Measurements from ENCODE around the gene SPSB1.

Gene SPSB1

DNA sequence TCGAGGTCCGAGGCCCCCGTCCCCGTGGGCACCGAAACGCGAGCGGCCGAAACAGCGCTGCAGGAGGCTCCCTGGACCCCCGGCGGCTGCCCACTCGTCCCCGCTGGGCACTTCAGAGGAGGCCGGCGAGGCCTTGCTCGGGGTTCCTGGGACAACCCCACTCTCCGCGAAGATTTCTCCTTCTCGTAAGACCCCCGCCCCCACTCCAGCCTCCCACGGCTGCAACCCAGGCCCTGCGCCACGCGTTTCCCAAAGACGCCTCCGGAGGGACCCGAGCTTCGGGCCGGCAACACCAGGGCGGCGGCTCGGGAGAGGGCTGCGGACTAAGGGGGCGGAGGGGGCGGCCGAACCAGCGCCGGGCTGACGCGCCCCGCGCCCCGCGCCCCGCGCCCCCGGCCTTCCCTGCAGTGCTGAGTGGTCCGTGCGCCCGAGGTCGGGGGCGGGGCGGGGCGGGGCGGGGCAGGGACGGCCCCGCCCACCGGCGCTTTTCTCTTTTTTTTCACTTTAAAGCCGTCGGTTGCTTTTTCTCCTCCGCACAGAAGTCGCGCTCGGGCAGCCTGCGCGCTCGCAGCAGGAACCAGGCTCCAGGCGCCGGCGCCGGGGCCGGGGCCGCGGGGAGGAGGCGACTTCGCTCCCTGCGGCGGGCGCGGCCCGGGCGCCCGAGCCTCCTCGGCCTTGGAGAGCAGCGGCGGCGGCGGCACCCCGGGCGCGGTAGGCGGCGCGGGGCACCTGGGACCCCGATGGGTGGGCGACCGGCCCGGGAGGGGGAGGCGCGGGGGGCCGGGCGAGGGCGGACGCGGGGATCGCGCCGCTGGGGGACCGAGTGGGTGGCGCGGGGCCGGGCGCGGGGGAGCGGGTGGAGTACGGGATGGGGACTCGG is at the start of gene SPSB1:
TSS of gene SPSB1 (plus strand) at position 534 of the 880 bp plus-strand sequence. CDS start 62,998 bp downstream, outside the sequence.
- in situ Hi-C loops (cut with MboI; ENCODE audit: low sequenced_read_pairs), result no loop called here

DNA sequence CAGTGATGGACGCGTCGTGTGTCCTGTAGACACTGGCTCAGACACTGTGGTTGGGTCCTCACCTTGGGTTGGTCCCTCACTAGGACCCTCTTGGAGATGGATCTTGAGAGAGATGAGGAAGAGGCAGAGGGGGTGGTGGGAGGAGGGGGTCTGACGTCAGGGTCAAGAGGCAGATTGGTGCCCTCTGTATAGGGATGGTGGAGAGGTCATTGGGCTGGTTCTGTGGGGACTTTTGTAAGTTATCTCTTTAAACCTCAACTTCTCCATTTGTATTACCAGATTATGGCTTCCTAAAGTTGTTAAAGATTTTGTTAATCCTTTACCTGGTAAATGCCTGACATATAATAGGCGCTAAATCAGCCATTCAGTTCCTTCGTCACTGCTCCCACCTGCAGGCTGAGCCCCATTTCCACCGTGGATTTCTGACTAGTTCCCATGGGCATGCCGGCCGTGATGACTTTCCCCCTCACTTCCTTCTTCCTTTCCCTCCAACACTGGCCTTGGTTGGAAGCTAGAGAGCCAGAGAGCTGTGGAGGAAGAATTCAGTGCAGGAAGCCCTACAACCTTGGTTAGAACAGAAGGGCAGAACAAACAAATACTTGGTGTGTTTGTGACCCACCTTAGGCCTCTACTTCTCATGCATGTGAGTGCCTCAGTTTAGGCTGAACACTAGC is 49.5 kb upstream of the SPSB1 start:
- in situ Hi-C loops (cut with MboI; ENCODE audit: low sequenced_read_pairs), result no loop called here

DNA sequence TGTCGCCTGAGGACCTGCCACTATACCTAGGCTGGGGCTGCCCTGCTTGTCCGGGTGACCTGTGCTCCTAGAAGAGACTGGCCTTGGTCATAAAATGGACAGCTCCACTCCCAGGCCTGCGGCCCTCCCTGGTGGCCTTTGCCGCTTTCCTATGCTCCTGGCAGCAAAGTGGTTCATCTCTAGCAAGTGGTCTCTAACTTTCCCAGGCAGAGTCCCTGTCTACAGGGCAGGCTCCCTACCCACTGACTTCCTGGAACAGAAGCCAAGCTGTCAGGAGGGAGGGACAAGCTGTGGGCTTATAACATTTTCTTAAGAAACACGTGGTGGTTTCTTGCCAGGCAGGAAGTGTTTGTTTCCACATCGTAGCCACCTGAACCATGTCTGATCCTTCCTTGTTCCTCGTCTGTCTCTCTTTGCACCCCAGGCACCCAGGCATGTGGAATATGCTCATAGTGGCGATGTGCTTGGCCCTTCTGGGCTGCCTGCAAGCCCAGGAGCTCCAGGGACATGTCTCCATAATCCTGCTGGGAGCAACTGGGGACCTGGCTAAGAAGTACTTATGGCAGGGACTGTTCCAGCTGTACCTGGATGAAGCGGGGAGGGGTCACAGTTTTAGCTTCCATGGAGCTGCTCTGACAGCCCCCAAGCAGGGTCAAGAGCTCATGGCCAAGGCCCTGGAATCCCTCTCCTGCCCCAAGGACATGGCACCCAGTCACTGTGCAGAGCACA is 48.0 kb upstream of the SPSB1 start:
- in situ Hi-C loops (cut with MboI; ENCODE audit: low sequenced_read_pairs), result no loop called here

- in situ Hi-C loops (cut with MboI; ENCODE audit: low sequenced_read_pairs), result no loop called here
These were observed 47.5 kb upstream of the SPSB1 start for GRCh38 chr1:9245230-9245619.

DNA sequence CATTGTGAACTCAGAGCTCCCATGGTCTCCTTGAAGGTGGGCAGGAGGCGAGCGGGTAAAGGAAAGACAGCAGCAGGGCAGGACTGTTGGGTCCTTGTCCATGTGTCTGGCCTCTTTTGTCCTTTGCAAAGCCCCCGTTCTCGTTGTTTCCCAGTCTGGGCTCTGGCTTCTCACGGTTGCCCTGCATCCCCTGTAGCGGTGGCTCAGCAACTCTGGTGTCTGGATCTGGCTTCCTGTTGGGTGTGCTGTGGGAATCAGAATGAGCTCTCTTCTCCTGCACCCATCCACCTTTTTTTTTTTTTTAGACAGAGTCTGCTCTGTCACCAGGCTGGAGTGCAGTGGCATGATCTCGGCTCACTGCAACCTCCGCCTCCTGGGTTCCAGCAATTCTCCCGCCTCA is 47.0 kb upstream of the SPSB1 start:
- in situ Hi-C loops (cut with MboI; ENCODE audit: low sequenced_read_pairs), result no loop called here

DNA sequence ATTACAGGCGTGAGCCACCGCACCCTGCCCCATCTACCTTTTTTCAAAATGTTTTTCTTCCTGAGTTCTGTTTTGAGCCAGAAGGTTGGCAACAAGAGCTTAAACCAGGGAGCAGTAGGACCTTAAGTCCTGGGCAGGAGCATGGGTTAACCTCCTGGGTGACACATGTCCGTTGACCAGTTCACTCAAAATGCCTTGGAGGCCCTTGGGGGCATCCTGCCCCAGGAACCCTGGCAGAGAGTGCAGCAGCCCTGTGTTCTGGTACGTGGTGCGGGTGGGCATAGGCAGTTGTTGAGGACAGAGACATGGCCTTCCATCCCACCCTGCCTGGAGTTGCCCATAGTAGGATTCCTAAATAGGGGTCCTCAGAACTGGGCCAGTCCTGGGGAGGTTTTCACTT is 46.5 kb upstream of the SPSB1 start:
- in situ Hi-C loops (cut with MboI; ENCODE audit: low sequenced_read_pairs), result no loop called here

DNA sequence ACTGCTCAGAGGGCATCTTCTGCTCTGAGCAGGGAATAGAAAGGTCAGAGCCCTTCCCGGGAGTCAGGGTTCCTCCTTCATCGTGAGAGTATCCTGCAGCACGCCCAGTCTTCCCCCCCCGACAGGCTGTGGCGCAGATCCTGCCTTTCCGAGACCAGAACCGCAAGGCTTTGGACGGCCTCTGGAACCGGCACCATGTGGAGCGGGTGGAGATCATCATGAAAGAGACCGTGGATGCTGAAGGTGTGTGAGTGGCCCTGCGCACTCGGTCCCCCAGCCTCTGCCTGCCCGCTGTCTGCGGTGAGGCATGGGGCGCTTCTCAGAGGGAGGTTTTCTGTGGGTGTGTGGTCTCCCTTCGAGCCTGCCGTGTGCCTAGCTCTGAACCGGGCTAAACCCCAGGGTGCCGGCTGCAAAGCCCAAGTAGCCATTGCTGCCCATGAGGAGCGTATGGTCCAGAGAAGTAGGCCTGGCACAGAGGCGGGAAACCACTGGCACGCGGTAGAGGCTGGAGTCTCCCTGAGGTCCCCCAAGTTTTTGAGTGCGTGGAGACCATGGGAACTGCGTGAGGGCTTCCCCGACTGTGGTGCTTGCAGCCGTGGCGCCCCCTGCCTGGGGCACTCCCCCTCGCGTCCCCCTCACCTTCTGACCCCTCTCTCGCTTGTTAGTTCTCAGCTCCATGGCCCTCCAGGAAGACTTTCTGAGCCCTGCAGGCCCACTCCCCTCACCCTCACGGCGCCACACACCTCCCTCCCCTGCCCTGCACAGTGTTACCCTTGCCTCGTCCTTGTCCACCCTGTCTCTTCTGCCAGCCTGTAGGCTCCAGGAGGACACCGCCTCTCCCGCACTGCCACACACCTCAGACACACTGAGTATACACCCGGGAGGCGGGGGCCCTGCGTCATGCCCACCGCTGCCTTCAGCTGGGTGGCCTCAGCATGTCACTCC is 45.6 kb upstream of the SPSB1 start:
- in situ Hi-C loops (cut with MboI; ENCODE audit: low sequenced_read_pairs), result no loop called here

- in situ Hi-C loops (cut with MboI; ENCODE audit: low sequenced_read_pairs), result no loop called here
These were observed 44.8 kb upstream of the SPSB1 start for GRCh38 chr1:9247894-9248293.

- in situ Hi-C loops (cut with MboI; ENCODE audit: low sequenced_read_pairs), result no loop called here
These were observed 44.1 kb upstream of the SPSB1 start for GRCh38 chr1:9248341-9249262.

- in situ Hi-C loops (cut with MboI; ENCODE audit: low sequenced_read_pairs), result no loop called here
These were observed 43.5 kb upstream of the SPSB1 start for GRCh38 chr1:9249263-9249533.

DNA sequence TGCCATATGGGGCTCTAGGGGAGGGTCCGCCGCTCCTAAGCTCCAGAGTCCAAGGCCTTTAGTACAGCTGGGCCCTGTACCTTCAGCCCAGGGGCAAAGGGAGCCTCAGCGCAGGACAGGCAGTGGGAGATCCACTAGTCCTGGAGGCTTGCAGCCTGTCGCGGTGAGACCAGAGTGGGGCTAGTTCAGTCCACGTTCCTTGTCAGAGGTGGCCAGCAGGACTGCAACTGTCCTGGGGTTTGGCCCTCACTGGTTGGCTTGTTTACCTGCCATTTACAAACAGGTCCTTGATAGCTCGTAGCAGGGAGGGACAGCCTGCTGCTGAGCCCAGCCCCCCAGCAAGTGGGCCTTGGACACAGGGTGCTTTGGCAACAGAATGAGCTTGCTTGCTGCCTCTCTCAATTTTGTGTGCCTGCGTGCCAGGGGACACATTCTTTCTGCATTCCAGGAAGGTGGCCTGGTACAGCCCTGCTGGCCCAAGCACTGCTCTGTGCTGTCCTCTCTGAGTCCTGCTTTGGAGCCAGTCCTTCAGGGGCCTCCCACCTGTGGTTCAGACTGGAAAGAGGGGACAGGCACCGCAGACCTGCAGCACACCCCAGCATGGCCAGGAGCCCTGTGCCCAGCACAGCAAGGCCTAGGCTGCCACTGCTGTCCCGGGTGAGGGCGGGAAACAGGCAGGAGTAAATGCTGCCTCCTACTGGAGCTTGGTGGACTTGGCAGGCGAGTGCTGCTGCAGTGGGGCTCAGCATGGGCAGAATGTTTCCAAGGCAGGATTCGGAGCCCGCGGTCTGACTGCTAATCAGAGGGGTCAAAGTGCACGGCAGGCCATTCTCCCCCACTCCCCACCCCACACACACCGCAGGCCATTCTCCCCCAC is 42.9 kb upstream of the SPSB1 start:
- in situ Hi-C loops (cut with MboI; ENCODE audit: low sequenced_read_pairs), result no loop called here

DNA sequence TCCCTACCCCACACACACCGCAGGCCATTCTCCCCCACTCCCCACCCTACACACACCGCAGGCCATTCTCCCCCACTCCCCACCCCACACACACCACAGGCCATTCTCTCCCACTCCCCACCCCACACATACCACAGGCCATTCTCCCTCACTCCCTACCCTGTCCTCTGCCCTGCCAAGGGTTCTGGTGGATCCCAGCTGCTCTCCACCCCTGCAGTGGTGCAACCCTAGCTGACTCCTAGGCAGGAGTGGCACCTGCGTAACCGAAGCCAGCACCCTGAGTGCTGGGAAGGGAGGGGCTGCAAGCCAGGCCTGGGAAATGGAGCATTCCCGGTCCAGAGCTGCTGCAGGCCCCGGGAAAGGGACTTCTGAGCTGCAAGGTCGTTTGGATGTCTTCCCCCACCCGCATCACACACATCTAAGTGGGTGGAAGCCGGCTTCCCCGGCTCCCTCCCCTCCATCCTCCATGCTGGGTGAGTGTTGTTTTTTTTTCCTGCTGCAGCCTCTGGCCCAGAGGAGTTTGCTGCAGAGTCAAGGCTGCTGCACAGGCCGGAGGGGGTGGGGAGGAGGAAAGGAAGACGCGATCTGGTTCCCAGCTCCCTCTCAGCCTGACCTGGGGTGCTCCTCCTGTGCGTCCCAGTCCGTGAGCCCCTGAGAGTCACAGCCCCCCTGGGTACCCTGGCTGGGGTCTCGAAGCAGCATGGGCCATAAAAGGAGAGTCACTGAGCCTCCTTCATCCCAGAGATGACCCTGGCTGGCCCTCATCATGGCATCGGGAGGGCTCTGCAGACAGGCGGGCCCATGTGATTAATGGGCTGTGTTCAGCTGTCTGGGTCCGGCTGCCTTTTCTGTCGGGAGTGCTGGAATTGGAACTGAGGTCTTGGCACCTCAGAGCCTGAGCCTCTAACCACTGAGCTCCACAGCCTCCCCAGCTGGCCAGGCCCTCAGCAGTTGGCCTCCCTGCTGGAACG is 42.0 kb upstream of the SPSB1 start:
- in situ Hi-C loops (cut with MboI; ENCODE audit: low sequenced_read_pairs), result no loop called here

DNA sequence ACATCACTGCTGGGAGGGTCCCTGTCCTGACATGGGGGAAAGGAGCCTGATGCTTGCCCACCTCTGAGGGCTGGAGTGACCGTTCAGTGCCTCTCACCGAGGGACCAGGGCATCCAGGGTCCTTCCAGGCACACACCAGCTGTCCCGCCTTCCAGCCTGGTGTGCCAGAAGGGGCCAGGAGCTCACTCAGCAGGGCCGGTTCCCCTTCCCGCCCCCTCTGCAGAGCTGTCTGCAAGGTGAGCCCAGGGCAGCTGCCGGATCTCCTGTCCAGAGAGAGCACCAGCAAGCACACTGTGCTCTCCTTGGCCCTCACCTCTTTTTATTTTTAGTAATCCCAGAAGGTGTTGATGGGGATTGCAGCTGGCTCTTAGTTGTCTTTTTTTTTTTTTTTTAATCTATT is 41.2 kb upstream of the SPSB1 start:
- in situ Hi-C loops (cut with MboI; ENCODE audit: low sequenced_read_pairs), result no loop called here

DNA sequence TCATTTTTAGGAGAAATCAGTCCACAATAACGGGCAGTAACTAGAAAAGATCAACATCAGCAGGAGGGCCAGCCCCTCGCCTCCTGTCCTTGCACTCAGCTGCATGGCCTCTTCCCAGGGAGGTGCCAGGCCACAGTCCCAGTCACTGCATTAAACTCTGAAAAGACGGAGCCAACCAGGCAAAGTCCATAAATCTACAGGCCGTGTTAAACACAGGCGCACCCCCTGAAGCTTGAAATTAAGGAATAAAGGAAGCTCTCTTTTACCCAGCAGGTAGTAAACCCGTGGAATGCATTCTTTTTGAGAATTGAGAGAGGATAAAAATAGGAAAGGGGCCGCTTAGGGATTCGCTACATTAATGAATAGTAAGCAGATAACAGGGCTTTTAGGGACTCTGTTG is 39.7 kb upstream of the SPSB1 start:
- in situ Hi-C loops (cut with MboI; ENCODE audit: low sequenced_read_pairs), result no loop called here

DNA sequence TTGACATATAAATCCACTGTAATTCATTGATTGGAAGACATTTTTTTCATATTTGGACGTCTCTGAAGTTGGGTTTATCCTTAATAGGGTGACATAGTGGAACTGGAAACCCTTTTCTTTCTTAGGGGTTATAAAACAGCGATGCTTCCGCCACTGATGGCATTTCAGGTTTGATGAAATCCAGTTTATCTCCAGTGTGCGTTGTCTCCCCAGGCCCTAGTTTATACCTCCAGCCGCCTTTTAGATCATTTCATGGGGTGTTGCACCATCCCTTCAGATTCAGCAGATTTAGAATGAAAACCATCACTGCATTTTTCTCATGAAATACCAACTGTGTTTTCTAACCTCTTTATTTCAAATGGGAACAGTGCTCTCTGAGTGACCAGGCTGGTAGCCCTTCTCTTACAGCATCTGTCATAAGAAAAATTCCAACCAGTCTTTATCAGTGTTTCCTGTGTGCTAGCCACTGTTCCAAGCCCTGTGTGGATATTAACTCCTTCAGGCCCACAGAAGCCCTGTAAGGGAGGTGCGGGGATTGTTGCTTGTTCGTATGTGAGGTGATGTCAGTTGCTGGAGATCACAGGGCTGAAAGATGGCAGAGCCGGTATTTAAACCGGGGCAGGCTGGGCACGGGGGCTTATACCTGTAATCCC is 39.1 kb upstream of the SPSB1 start:
- in situ Hi-C loops (cut with MboI; ENCODE audit: low sequenced_read_pairs), result no loop called here

GRCh38 chr1:9256332-9256731 is 36.4 kb upstream of the SPSB1 start:
- in situ Hi-C loops (cut with MboI; ENCODE audit: low sequenced_read_pairs), result no loop called here

GRCh38 chr1:9257851-9258250 is 34.8 kb upstream of the SPSB1 start:
- in situ Hi-C loops (cut with MboI; ENCODE audit: low sequenced_read_pairs), result no loop called here

Data from HL-60/S4 (cell line).